Colonic mucosa (tissue), 4 donors: ENCODE results near the gene BRD9. TPM values are rescaled to one million over a fixed set of nuclear protein-coding genes. Genes with fewer than 3 reads are reported as not detected.

Experiments used
- DNase-seq: peaks from one replicate; pipeline ENCODE4 v3.0.0-alpha.2; 2020
- H3K27ac ChIP-seq: fragments of 200-600 bp; one replicate; pipeline ENCODE4 v1.8.0; 2021
- H3K27me3 ChIP-seq: fragments of 200-600 bp; one replicate; pipeline ENCODE4 v1.8.0; 2021
- H3K36me3 ChIP-seq: fragments of 200-600 bp; one replicate; pipeline ENCODE4 v1.8.0; 2021
- H3K4me1 ChIP-seq: fragments of 200-600 bp; one replicate; pipeline ENCODE4 v1.8.0; 2021; ENCODE audit warnings: mild to moderate bottlenecking
- H3K4me3 ChIP-seq: fragments of 200-600 bp; one replicate; pipeline ENCODE4 v1.8.0; 2021
- H3K9ac ChIP-seq, 2 donors: one replicate each; pipeline ENCODE4 v1.7.0; 2013; ENCODE audit warnings: control low read depth in 2 of 2, low read depth in 2 of 2, low read length in 2 of 2
- H3K9me3 ChIP-seq: fragments of 200-600 bp; one replicate; pipeline ENCODE4 v1.8.0; 2021
- intact Hi-C: fragments of 100-400 bp; cut with DNase I; formaldehyde crosslinking; loops from one replicate; pipeline ENCODE4 v1.14.1; 2022
- total RNA-seq, 2 donors: library from RNA; stranded (reverse); fragmentation: NEBNext Ultra II Directional in 1 of 2; extraction: Animal tissue kit (Norgen Biotek cat#: 25700) in 1 of 2; gene quantifications; one replicate each; pipeline ENCODE4 v1.2.1, GENCODE V29; 2021
- TF ChIP-seq, protein P1 (sequence below): fragments of 200-600 bp; IDR thresholded peaks from one replicate; pipeline ENCODE4 v1.8.0; 2022; ENCODE audit warnings: antibody characterized with exemption, mild to moderate bottlenecking
- donor health status: healthy.
- donor health status: DM: no; HTN: no; CAD: no.
- donor health status: DM: no; HTN: no; CAD: no.

Gene BRD9
- total RNA-seq, 2 donors from 2014 or later = 22.3 to 41.8 TPM

DNA sequence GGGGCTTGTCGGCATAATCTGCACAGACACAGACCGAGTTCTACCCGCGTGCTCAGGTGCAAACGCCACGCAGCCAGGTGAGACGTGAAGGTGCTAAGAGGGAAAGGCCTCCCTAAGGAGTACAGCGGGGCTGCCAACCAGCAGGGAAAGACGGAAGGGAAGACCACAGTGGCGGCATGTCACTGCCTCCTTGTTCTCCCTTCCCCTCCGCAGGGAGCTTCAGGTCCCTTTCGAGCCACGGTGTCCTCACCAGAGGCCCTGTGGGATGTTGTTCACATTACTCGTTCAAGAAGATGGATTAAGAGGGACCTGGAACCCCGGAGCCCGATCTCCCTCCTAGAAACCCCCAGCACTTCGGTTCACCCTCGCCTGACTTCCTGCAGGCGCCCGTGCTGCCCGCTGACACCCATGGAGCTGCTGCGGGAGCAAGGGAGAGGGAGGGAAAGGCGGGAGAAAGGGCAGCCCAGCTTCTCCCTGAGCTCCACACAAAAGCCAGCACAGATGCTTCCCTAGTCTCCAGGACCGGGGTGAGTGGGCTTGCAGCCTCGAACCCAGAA, 686 bp downstream of the BRD9 start:
- Histone ChIP-seq H3K9me3 (no peaks in the 10 kb centered on the region), H3K27me3 (no peaks in the 10 kb centered on the region), H3K9ac (peak overlapping the region; percentile 84 to 90), H3K27ac (peak overlapping the region; percentile 80), H3K4me3 (peak overlapping the region; percentile 89), H3K4me1 (peaks cover 4% of the 10 kb centered on the region), H3K36me3 (peaks cover 14% of the 10 kb centered on the region)
- TF ChIP-seq, protein P1, sequence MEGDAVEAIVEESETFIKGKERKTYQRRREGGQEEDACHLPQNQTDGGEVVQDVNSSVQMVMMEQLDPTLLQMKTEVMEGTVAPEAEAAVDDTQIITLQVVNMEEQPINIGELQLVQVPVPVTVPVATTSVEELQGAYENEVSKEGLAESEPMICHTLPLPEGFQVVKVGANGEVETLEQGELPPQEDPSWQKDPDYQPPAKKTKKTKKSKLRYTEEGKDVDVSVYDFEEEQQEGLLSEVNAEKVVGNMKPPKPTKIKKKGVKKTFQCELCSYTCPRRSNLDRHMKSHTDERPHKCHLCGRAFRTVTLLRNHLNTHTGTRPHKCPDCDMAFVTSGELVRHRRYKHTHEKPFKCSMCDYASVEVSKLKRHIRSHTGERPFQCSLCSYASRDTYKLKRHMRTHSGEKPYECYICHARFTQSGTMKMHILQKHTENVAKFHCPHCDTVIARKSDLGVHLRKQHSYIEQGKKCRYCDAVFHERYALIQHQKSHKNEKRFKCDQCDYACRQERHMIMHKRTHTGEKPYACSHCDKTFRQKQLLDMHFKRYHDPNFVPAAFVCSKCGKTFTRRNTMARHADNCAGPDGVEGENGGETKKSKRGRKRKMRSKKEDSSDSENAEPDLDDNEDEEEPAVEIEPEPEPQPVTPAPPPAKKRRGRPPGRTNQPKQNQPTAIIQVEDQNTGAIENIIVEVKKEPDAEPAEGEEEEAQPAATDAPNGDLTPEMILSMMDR = no peak
- intact Hi-C loops = loop anchor here (5.0 kb wide), 1 partner anchor 445 kb away; no protein-coding TSS in a partner anchor
- DNase-seq = no peak

DNA sequence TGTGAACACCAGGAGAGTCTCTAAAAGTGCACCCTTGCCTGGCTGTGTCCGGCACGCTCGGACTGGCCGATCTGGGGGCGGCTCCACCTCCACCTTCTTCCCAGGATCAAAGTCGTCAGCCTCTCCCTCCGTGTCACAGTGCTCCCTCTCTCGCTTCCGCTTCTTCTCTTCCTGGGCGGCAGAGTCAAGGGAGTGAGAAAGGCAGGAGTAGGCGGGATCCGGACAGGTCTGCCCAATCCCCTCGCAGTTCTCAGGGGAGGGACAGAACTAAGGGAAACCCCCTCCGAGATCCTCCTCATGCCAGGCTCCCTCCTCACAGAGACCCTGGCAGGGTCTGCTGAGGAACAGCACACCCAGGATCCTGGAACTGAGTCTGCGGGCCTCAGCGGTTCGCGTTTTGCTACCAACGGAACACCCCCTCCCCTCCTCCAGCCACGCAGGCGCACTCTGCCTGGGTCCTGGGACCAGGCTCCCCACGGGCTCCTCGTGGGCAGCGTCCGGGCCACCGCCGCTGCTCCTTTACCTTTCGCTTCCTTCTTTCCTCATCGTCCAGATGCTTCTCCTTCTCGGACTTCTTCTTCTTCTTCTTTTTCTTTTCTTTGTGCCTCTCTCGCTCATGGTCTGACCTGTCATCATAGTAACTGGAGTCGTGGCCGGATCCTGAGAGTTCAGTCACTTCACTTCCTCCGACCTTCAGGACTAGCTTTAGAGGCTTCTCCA, 1.3 kb downstream of the BRD9 start:
- Histone ChIP-seq H3K4me3 (peak overlapping the region; percentile 89), H3K9ac (peak overlapping the region in 1 of 2 donors; percentile 84), H3K4me1 (peaks cover 4% of the 10 kb centered on the region), H3K27ac (peak overlapping the region; percentile 80), H3K36me3 (peaks cover 14% of the 10 kb centered on the region), H3K27me3 (no peaks in the 10 kb centered on the region), H3K9me3 (no peaks in the 10 kb centered on the region)
- TF ChIP-seq, protein P1 = no peak
- intact Hi-C loops = loop anchor here (5.0 kb wide), 1 partner anchor 444 kb away; no protein-coding TSS in a partner anchor
- DNase-seq = peak; percentile 41

- Histone ChIP-seq H3K36me3 (peaks cover 21% of the 10 kb centered on the region), H3K27me3 (no peaks in the 10 kb centered on the region), H3K9me3 (no peaks in the 10 kb centered on the region), H3K9ac (no peak overlapping the region), H3K4me1 (peaks cover 4% of the 10 kb centered on the region), H3K4me3 (no peak overlapping the region), H3K27ac (no peak overlapping the region)
- no peak for DNase-seq
- intact Hi-C loops = no loop called here
- TF ChIP-seq, protein P1 = no peak
These were observed 3.4 kb downstream of the BRD9 start for GRCh38 chr5:889075-889710.

DNA sequence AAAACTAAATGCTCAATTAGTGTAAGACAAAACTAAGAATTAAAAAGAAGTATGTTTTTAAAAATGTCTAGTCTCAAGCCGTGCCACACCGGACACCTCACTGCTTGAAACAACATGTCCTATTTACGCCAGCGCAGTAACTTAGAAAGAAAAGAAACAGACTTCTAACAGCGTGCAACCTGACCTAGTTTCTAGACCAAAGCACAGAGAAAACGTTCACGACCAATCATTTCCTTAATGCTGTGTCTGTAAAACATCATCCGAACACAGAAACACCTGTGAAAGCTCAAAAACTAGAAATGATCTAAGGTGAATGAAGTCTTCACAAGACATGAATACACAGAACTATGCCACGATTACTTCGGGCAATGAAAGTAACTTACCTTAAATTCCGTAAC, 4.0 kb downstream of the BRD9 start:
- Histone ChIP-seq H3K36me3 (peaks cover 26% of the 10 kb centered on the region), H3K9ac (no peak overlapping the region), H3K9me3 (no peaks in the 10 kb centered on the region), H3K27ac (no peak overlapping the region), H3K27me3 (no peaks in the 10 kb centered on the region), H3K4me1 (peaks cover 4% of the 10 kb centered on the region), H3K4me3 (no peak overlapping the region)
- no peak for DNase-seq
- TF ChIP-seq, protein P1 = no peak
- intact Hi-C loops = no loop called here

- Histone ChIP-seq H3K27me3 (no peaks in the 10 kb centered on the region), H3K27ac (no peak overlapping the region), H3K4me1 (peaks cover under 1% of the 10 kb centered on the region), H3K9me3 (no peaks in the 10 kb centered on the region), H3K9ac (no peak overlapping the region), H3K36me3 (peaks cover 26% of the 10 kb centered on the region), H3K4me3 (no peak overlapping the region)
- no peak for DNase-seq
- TF ChIP-seq, protein P1 = no peak
- intact Hi-C loops = no loop called here
These were observed 4.5 kb downstream of the BRD9 start for GRCh38 chr5:887947-888637.
